GM23248 (cell line): ENCODE measurements around the gene PXDN.

Experiments used
- EZH2 ChIP-seq: fragments of 200-600 bp; sonication (generic); IDR thresholded peaks from 2 replicates; pipeline ENCODE4 v1.6.1; 2018; ENCODE audit warnings: antibody characterized with exemption, mild to moderate bottlenecking; ENCODE audit not compliant: insufficient read depth, poor library complexity, severe bottlenecking
- EZH2phosphoT487 ChIP-seq: fragments of 200-600 bp; sonication (generic); IDR thresholded peaks from 2 replicates; pipeline ENCODE4 v1.6.1; 2018; ENCODE audit warnings: antibody characterized with exemption, moderate library complexity, mild to moderate bottlenecking, low read depth; ENCODE audit not compliant: insufficient read depth

DNA sequence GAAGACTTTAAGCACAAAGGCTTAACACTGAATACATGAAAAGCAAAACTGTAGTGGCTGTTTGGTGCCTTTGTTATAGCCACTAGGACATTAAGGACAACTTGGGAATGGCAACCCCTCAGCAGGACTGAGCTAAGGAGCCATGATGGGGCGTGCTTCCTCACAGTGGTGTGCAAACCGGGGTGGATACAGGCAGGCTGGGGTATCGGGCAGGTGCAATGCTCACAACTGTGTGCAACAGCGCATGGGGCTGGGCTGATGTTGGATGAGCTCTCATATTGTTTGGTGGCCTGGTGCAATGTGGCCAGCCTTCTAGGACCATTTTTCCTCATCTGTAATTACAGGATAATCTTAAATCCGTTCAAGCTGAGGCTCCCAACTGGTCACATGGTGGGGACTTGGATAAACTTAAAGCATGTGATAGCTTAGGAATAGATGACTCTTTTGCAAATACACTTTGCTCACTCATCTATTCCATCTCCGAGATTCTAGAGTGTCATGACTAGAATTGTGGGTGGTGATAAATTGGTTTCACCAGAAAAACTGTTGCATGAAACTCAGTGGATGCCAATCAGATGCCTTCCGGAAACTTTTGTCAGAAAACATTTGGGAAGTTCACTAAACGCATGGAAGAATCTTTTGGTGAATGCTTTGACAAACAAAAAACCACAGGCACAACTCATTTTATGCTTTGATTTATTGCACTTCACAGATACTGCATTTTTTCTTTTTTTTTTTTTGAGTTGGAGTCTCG, 116.5 kb downstream of the PXDN start:
- TF ChIP-seq EZH2 (no peak), EZH2phosphoT487 (no peak)
